ENCODE results near the gene AK3.

The AK3 gene

DNA sequence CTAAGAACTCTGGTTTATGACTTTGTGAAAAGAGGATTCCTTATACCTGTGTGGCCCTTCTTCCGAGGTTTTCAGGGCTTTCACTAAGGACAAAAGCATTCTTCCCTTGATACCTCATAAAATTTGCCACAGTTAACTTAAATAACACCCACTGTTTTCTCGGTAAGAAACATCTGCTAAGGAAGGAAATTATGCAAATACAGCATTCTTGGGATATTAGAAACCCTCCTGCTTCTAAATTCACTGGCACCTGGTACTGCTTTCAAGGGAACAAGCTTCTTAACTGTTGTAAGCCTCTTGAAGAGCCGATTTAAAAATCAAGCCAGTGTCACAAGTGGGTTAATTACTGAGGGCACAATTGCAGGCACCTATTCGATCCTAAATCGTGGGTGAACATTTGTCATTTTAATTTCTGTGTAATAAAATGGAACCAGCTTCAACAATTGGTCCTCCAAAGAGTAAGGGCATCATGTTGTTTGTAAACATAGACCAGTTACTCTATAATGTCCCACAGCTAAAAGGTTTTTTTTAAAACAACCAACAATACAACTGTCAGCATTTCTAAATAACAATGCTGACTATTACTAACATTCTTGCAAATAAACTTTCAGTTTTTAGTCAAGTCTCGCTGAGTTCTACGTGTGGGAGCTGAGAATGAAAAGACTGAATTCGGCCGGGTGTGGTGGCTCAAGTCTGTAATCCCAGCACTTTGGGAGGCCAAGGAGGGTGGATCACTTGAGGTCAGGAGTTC lies 26.6 kb downstream of the AK3 start:
- H3K4me1 ChIP-seq (ENCODE audit: insufficient read depth, poor library complexity, severe bottlenecking) = no peaks in the 10 kb centered on the region
- H3K4me3 ChIP-seq (ENCODE audit: severe bottlenecking) = no peak overlapping the region
- DNase-seq (ENCODE audit: low spot score) = no peak
- H3K9me3 ChIP-seq (ENCODE audit: severe bottlenecking) = no peaks in the 10 kb centered on the region
- TF ChIP-seq CTCF (IDR thresholded peaks at IDR 0.05; ENCODE audit: poor library complexity, severe bottlenecking) = no peak
- no peak for ATAC-seq (ENCODE audit: low read depth)
- no peaks in the 10 kb centered on the region for H3K27me3 ChIP-seq (ENCODE audit: insufficient read depth, poor library complexity, severe bottlenecking)
- H3K27ac ChIP-seq (ENCODE audit: poor library complexity, severe bottlenecking) = no peak overlapping the region
- peaks cover 63% of the 10 kb centered on the region for H3K36me3 ChIP-seq (ENCODE audit: low read depth)

- peaks cover 57% of the 10 kb centered on the region for H3K36me3 ChIP-seq (ENCODE audit: low read depth)
- DNase-seq (ENCODE audit: low spot score) (no peak), ATAC-seq (ENCODE audit: low read depth) (no peak)
- no peaks in the 10 kb centered on the region for H3K9me3 ChIP-seq (ENCODE audit: severe bottlenecking)
- TF ChIP-seq CTCF (IDR thresholded peaks at IDR 0.05; ENCODE audit: poor library complexity, severe bottlenecking) = no peak
- H3K27me3 ChIP-seq (ENCODE audit: insufficient read depth, poor library complexity, severe bottlenecking) = no peaks in the 10 kb centered on the region
- no peak overlapping the region for H3K27ac ChIP-seq (ENCODE audit: poor library complexity, severe bottlenecking)
- H3K4me3 ChIP-seq (ENCODE audit: severe bottlenecking) = no peak overlapping the region
- no peaks in the 10 kb centered on the region for H3K4me1 ChIP-seq (ENCODE audit: insufficient read depth, poor library complexity, severe bottlenecking)
Observed at GRCh38 chr9:4713849-4714248, 27.2 kb downstream of the AK3 start.

DNA sequence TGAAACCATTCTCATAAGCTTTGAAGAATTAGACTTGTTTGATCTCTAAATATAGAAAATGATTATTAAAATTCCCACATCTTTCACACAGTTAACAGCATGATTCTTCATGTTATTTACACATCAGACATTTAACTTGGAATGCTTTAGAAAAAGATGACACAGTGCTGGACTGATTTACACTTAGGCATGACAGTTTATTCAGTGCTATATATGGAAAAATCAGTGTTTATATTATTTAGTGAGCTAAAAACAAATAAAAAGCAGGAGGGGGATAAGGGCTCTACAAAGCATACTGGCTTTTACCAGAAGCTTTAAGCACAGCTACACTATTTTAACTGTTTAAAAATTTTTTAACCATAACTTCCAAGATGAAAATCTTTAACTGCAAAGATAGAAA lies 31.6 kb downstream of the AK3 start:
- no peaks in the 10 kb centered on the region for H3K9me3 ChIP-seq (ENCODE audit: severe bottlenecking)
- H3K27me3 ChIP-seq (ENCODE audit: insufficient read depth, poor library complexity, severe bottlenecking) = no peaks in the 10 kb centered on the region
- DNase-seq (ENCODE audit: low spot score) (no peak), ATAC-seq (ENCODE audit: low read depth) (no peak)
- TF ChIP-seq CTCF (IDR thresholded peaks at IDR 0.05; ENCODE audit: poor library complexity, severe bottlenecking) = no peak
- H3K4me1 ChIP-seq (ENCODE audit: insufficient read depth, poor library complexity, severe bottlenecking) = no peaks in the 10 kb centered on the region
- no peak overlapping the region for H3K4me3 ChIP-seq (ENCODE audit: severe bottlenecking)
- H3K27ac ChIP-seq (ENCODE audit: poor library complexity, severe bottlenecking) = no peak overlapping the region
- H3K36me3 ChIP-seq (ENCODE audit: low read depth) = peaks cover 64% of the 10 kb centered on the region

GRCh38 chr9:4706971-4707622 lies 33.9 kb downstream of the AK3 start:
- DNase-seq (ENCODE audit: low spot score) = no peak
- ATAC-seq (ENCODE audit: low read depth) = no peak
- H3K4me1 ChIP-seq (ENCODE audit: insufficient read depth, poor library complexity, severe bottlenecking) = no peaks in the 10 kb centered on the region
- no peak overlapping the region for H3K4me3 ChIP-seq (ENCODE audit: severe bottlenecking)
- peaks cover 72% of the 10 kb centered on the region for H3K36me3 ChIP-seq (ENCODE audit: low read depth)
- no peak overlapping the region for H3K27ac ChIP-seq (ENCODE audit: poor library complexity, severe bottlenecking)
- H3K9me3 ChIP-seq (ENCODE audit: severe bottlenecking) = no peaks in the 10 kb centered on the region
- TF ChIP-seq CTCF (IDR thresholded peaks at IDR 0.05; ENCODE audit: poor library complexity, severe bottlenecking) = no peak
- no peaks in the 10 kb centered on the region for H3K27me3 ChIP-seq (ENCODE audit: insufficient read depth, poor library complexity, severe bottlenecking)

GRCh38 chr9:4706021-4706420 lies 35.0 kb downstream of the AK3 start:
- H3K4me3 ChIP-seq (ENCODE audit: severe bottlenecking) = no peak overlapping the region

More at GRCh38 chr9:4706021-4706420, 35.0 kb downstream of the AK3 start:
- Histone ChIP-seq H3K27me3 (ENCODE audit: insufficient read depth, poor library complexity, severe bottlenecking) (no peaks in the 10 kb centered on the region), H3K27ac (ENCODE audit: poor library complexity, severe bottlenecking) (no peak overlapping the region), H3K36me3 (ENCODE audit: low read depth) (peaks cover 76% of the 10 kb centered on the region), H3K9me3 (ENCODE audit: severe bottlenecking) (no peaks in the 10 kb centered on the region), H3K4me1 (ENCODE audit: insufficient read depth, poor library complexity, severe bottlenecking) (no peaks in the 10 kb centered on the region)
- DNase-seq (ENCODE audit: low spot score) = no peak
- no peak for ATAC-seq (ENCODE audit: low read depth)
- no peak for TF ChIP-seq CTCF (IDR thresholded peaks at IDR 0.05; ENCODE audit: poor library complexity, severe bottlenecking)

Data from RWPE2 (cell line).